Hepatocyte (in vitro differentiated cells): ENCODE data around the gene MESD. TPM values are rescaled to one million over a fixed set of nuclear protein-coding genes. Genes with fewer than 3 reads are reported as not detected.

Experiments used
- DNase-seq: peaks from one replicate; pipeline ENCODE4 v3.0.0-alpha.2; 2016; ENCODE audit warnings: low spot score
- H2AFZ ChIP-seq: fragments of 200-600 bp; sonication (generic); 2 replicates; pipeline ENCODE4 v1.6.0; 2016; ENCODE audit warnings: antibody characterized with exemption, mild to moderate bottlenecking
- H3K27ac ChIP-seq: fragments of 200-600 bp; sonication (generic); 2 replicates; pipeline ENCODE4 v1.5.1; 2016; ENCODE audit warnings: mild to moderate bottlenecking
- H3K27me3 ChIP-seq: fragments of 200-600 bp; sonication (generic); 2 replicates; pipeline ENCODE4 v1.6.1; 2016
- H3K36me3 ChIP-seq: fragments of 200-600 bp; sonication (generic); replicated peaks from 2 replicates; pipeline ENCODE4 v1.5.1; 2016; ENCODE audit warnings: low read depth; ENCODE audit not compliant: insufficient read depth
- H3K4me1 ChIP-seq: fragments of 200-600 bp; sonication (generic); 2 replicates; pipeline ENCODE4 v1.5.1; 2016; ENCODE audit warnings: mild to moderate bottlenecking, moderate library complexity; ENCODE audit not compliant: insufficient read depth
- H3K4me2 ChIP-seq: fragments of 200-600 bp; sonication (generic); 2 replicates; pipeline ENCODE4 v1.6.0; 2016
- H3K4me3 ChIP-seq: fragments of 200-600 bp; sonication (generic); 2 replicates; pipeline ENCODE4 v1.5.1; 2016; ENCODE audit warnings: mild to moderate bottlenecking
- H3K79me2 ChIP-seq: fragments of 200-600 bp; sonication (generic); 2 replicates; pipeline ENCODE4 v1.6.0; 2017; ENCODE audit warnings: mild to moderate bottlenecking
- H3K9me2 ChIP-seq: fragments of 200-600 bp; sonication (generic); replicated peaks from 2 replicates; pipeline ENCODE4 v1.6.0; 2017; ENCODE audit warnings: mild to moderate bottlenecking; ENCODE audit not compliant: insufficient read depth
- H3K9me3 ChIP-seq: fragments of 200-600 bp; sonication (generic); 2 replicates; pipeline ENCODE4 v1.5.1; 2016; ENCODE audit warnings: low read depth, mild to moderate bottlenecking
- H4K20me1 ChIP-seq: fragments of 200-600 bp; sonication (generic); 2 replicates; pipeline ENCODE4 v1.6.0; 2016; ENCODE audit warnings: mild to moderate bottlenecking; ENCODE audit not compliant: insufficient read depth, poor library complexity, severe bottlenecking
- CTCF ChIP-seq: fragments of 200-600 bp; sonication (generic); IDR thresholded peaks from 2 replicates; pipeline ENCODE4 v1.5.1; 2016; ENCODE audit warnings: antibody characterized with exemption, mild to moderate bottlenecking; ENCODE audit not compliant: poor library complexity
- EZH2 ChIP-seq: fragments of 200-600 bp; sonication (generic); IDR thresholded peaks from 2 replicates; pipeline ENCODE4 v1.6.1; 2016; ENCODE audit warnings: antibody characterized with exemption, mild to moderate bottlenecking, borderline replicate concordance
- EZH2phosphoT487 ChIP-seq: fragments of 200-600 bp; sonication (generic); IDR thresholded peaks from one replicate; pipeline ENCODE4 v1.6.1; 2018; ENCODE audit warnings: antibody characterized with exemption, mild to moderate bottlenecking, low read depth, moderate library complexity; ENCODE audit not compliant: unreplicated experiment, severe bottlenecking
- WGBS: methylation state at CpG from one replicate; pipeline ENCODE4 v1.1.6; 2016; ENCODE audit warnings: low lambda C conversion rate; ENCODE audit errors: missing lambda C conversion rate; 5-methylcytosine and 5-hydroxymethylcytosine counted together
- polyA plus RNA-seq: library from polyadenylated mRNA; unstranded; fragments of >200 nt; fragmentation: Nextera tagmentation; extraction: Ambion mirVana; gene quantifications from 2 replicates; pipeline ENCODE4 v1.2.1, GENCODE V29; 2016
- total RNA-seq: library from RNA; depleted of rRNA; stranded (reverse); fragments of >200 nt; gene quantifications from 2 replicates; pipeline ENCODE4 v1.2.3, GENCODE V29; 2014

MESD gene
- total RNA-seq = 27.1 and 27.4 TPM in 2 replicates
- 47.6 and 52.2 TPM in 2 replicates for polyA plus RNA-seq

- Histone ChIP-seq H3K4me1 (peaks cover 10% of the 10 kb centered on the region), H3K36me3 (no peaks in the 10 kb centered on the region), H3K9me3 (no peaks in the 10 kb centered on the region), H3K79me2 (peaks cover 47% of the 10 kb centered on the region), H3K9me2 (no peaks in the 10 kb centered on the region), H3K27ac (peak within 1 kb of the TSS; percentile 92), H4K20me1 (peaks cover 9% of the 10 kb centered on the region), H3K4me2 (peak within 1 kb of the TSS; percentile 82), H3K4me3 (peak within 1 kb of the TSS; percentile 66), H3K27me3 (no peaks in the 10 kb centered on the region), H2AFZ (peak within 1 kb of the TSS; percentile 66)
- peak; percentile 99 for DNase-seq
- TF ChIP-seq EZH2phosphoT487 (no peak), CTCF (no peak), EZH2 (no peak)
- WGBS = 4% methylated on average over 43 of the region's 63 CpGs
These were observed at the start of gene MESD for GRCh38 chr15:80989518-80990478. MESD (minus strand) TSS chr15:80989819; CDS start chr15:80989791, 28 bp downstream.

- H2AFZ ChIP-seq = no peak overlapping the region
- WGBS = 58% methylated on average over 4 of the region's 4 CpGs
- DNase-seq = peak; percentile 49
These were observed 49.5 kb upstream of the MESD start for GRCh38 chr15:81038975-81039607.

More at GRCh38 chr15:81038975-81039607, 49.5 kb upstream of the MESD start:
- TF ChIP-seq CTCF (no peak), EZH2 (no peak), EZH2phosphoT487 (no peak)
- H3K4me2 ChIP-seq = no peak overlapping the region
- H3K27ac ChIP-seq = peak overlapping the region; percentile 35
- no peaks in the 10 kb centered on the region for H3K79me2 ChIP-seq
- H3K36me3 ChIP-seq = no peaks in the 10 kb centered on the region
- no peaks in the 10 kb centered on the region for H3K9me3 ChIP-seq
- H3K4me1 ChIP-seq = peaks cover 7% of the 10 kb centered on the region
- H3K27me3 ChIP-seq = no peaks in the 10 kb centered on the region
- H3K4me3 ChIP-seq = no peak overlapping the region
- no peaks in the 10 kb centered on the region for H4K20me1 ChIP-seq
- no peaks in the 10 kb centered on the region for H3K9me2 ChIP-seq
